K562 (cell line): ENCODE measurements around the gene CDPF1. TPM values are rescaled to one million over a fixed set of nuclear protein-coding genes. Genes with fewer than 3 reads are reported as not detected.

Experiments used
- BHLHE40 ChIP-seq: IDR thresholded peaks from 2 replicates; pipeline ENCODE4 v1.6.1; 2011; ENCODE audit warnings: low read length, improper control_type of control experiment
- ETS2 ChIP-seq: IDR thresholded peaks from 2 replicates; pipeline ENCODE4 v1.6.1; 2016; ENCODE audit warnings: borderline replicate concordance, missing genetic modification characterization, mild to moderate bottlenecking, moderate library complexity, missing compliant biosample characterization; ENCODE audit not compliant: poor library complexity, severe bottlenecking
- EZH2 ChIP-seq: IDR thresholded peaks from 2 replicates; pipeline ENCODE4 v1.6.1; 2012; ENCODE audit warnings: low read depth, mild to moderate bottlenecking, inconsistent platforms, low read length, borderline replicate concordance
- IRF2 ChIP-seq: sonication (generic); formaldehyde crosslinking; IDR thresholded peaks from 2 replicates; pipeline ENCODE4 v1.8.1; 2022; ENCODE audit warnings: mild to moderate bottlenecking, missing genetic modification reagents
- MEF2D ChIP-seq: conservative IDR thresholded peaks from 2 replicates; pipeline ENCODE4 v1.6.1; 2016; ENCODE audit warnings: low read depth, missing genetic modification characterization, missing compliant biosample characterization
- NFIX ChIP-seq: fragments of 250-450 bp; sonication (Bioruptor Pico); IDR thresholded peaks from 2 replicates; pipeline ENCODE4 v1.4.0; 2020; ENCODE audit warnings: low read depth, mild to moderate bottlenecking, moderate library complexity
- RFX7 ChIP-seq: fragments of 250-450 bp; sonication (Bioruptor Pico); IDR thresholded peaks from 2 replicates; pipeline ENCODE4 v1.5.1; 2021; ENCODE audit warnings: mild to moderate bottlenecking
- SMARCB1 ChIP-seq: IDR thresholded peaks from 2 replicates; pipeline ENCODE4 v1.6.1; 2011; ENCODE audit warnings: improper control_type of control experiment, low read depth; ENCODE audit not compliant: insufficient read length
- SP2 ChIP-seq: IDR thresholded peaks from 2 replicates; pipeline ENCODE4 v1.6.1; 2011; ENCODE audit warnings: mild to moderate bottlenecking, low read depth, low read length, moderate library complexity; ENCODE audit not compliant: poor library complexity, severe bottlenecking; ENCODE audit errors: extremely low read depth
- THAP7 ChIP-seq: fragments of 250-450 bp; sonication (Bioruptor Pico); IDR thresholded peaks from 2 replicates; pipeline ENCODE4 v1.5.0; 2021
- ZFP91 ChIP-seq: sonication (generic); formaldehyde crosslinking; IDR thresholded peaks from 2 replicates; pipeline ENCODE4 v1.8.0; 2022; ENCODE audit warnings: mild to moderate bottlenecking, missing genetic modification reagents
- ZFX ChIP-seq: sonication (generic); formaldehyde crosslinking; IDR thresholded peaks from 2 replicates; pipeline ENCODE4 v1.8.0; 2022; ENCODE audit warnings: mild to moderate bottlenecking, missing genetic modification reagents, moderate library complexity
- ZNF24 ChIP-seq: fragments of 450-650 bp; IDR thresholded peaks from 2 replicates; pipeline ENCODE4 v1.6.1; 2016
- ZNF77 ChIP-seq: fragments of 250-450 bp; sonication (Bioruptor Pico); IDR thresholded peaks from 2 replicates; pipeline ENCODE4 v1.5.0; 2020
- ZNF830 ChIP-seq: fragments of 250-450 bp; sonication (Bioruptor Pico); IDR thresholded peaks from 2 replicates; pipeline ENCODE4 v1.5.0; 2021; ENCODE audit warnings: mild to moderate bottlenecking
- polyA plus RNA-seq, 8 experiments: library from polyadenylated mRNA; depleted of rRNA in 4 of 8; stranded (reverse) in 5 of 8; unstranded in 3 of 8; fragments of >200 nt; fragmentation: Nextera tagmentation in 2 of 8; fragmentation: Illumina TruSeq in 1 of 8; extraction: Ambion mirVana in 2 of 8; extraction: Trizol in 1 of 8; gene quantifications; 2 replicates each; pipeline versions ENCODE4 v1.2.1 to v1.2.3, GENCODE V29; 2011 to 2014; ENCODE audit warnings: inconsistent platforms in 1 of 8, missing spikeins in 1 of 8
- total RNA-seq, 7 experiments: library from RNA; depleted of rRNA in 6 of 7; stranded (reverse); fragments of >200 nt in 6 of 7; fragmentation: Illumina TruSeq in 2 of 7; extraction: Trizol in 2 of 7; gene quantifications; 2 replicates each; pipeline versions ENCODE4 v1.2.1 to v1.2.3, GENCODE V29; 2011 to 2021; ENCODE audit warnings: low replicate concordance in 1 of 7
- TF ChIP-seq, protein P1 (sequence below): sonication (generic); formaldehyde crosslinking; IDR thresholded peaks from 2 replicates; pipeline ENCODE4 v1.5.0; 2020; ENCODE audit warnings: missing genetic modification reagents
- TF ChIP-seq, protein P2 (sequence below): fragments of 250-450 bp; sonication (Bioruptor Pico); IDR thresholded peaks from 2 replicates; pipeline ENCODE4 v1.4.0; 2020; ENCODE audit warnings: mild to moderate bottlenecking, moderate library complexity
- TF ChIP-seq, protein P3 (sequence below): fragments of 450-650 bp; IDR thresholded peaks from 2 replicates; pipeline ENCODE4 v1.6.1; 2016; ENCODE audit warnings: mild to moderate bottlenecking

The CDPF1 gene
- total and polyA plus RNA-seq, 9 of the 15 experiments (the other 6 are each of a cell fraction or from before 2014, with no cell fraction given) = 0.84 to 19.5 (median 9.1) TPM

DNA sequence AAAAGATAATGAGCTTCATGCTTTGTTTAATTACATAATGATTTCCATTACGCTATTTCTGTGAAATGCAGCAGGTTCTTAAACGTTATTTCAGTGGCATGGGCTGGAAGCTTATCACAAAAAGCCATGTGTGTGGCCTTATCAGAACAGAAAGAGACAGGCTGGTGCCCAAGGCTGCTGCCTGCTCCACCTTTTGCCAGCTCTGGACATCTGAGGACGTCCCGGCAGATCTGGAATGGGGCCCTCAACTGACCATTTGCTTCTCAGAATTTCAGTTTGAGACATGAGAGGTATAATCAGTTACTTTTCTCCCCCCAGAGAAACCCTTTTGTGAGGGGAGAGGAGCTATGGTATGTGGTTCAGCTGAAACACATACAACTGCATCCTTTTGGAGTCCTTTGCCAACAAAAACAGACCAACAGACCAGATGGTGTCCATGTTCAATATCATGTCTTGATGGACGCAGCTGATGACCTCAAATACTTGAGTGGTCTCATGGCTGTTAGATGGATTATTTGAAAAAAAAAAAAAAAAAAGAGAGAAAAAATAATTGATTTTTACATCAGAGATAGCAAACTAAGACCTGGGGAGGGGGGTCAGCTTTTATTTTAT is 8.6 kb downstream of the CDPF1 start (continued):
- TF ChIP-seq THAP7 (CRISPR knock-in tag) (no peak), NFIX (CRISPR knock-in tag) (no peak), ZFX (CRISPR knock-in tag) (no peak), ZNF830 (CRISPR knock-in tag) (no peak), RFX7 (CRISPR knock-in tag) (no peak), MEF2D (tag) (no peak), EZH2 (no peak), ZNF77 (no peak), ETS2 (tag) (no peak), IRF2 (CRISPR knock-in tag) (no peak), ZFP91 (no peak), ZNF24 (no peak), SP2 (no peak), BHLHE40 (no peak), SMARCB1 (no peak)
- TF ChIP-seq, protein P1, sequence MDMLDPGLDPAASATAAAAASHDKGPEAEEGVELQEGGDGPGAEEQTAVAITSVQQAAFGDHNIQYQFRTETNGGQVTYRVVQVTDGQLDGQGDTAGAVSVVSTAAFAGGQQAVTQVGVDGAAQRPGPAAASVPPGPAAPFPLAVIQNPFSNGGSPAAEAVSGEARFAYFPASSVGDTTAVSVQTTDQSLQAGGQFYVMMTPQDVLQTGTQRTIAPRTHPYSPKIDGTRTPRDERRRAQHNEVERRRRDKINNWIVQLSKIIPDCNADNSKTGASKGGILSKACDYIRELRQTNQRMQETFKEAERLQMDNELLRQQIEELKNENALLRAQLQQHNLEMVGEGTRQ = no peak
- TF ChIP-seq, protein P2, sequence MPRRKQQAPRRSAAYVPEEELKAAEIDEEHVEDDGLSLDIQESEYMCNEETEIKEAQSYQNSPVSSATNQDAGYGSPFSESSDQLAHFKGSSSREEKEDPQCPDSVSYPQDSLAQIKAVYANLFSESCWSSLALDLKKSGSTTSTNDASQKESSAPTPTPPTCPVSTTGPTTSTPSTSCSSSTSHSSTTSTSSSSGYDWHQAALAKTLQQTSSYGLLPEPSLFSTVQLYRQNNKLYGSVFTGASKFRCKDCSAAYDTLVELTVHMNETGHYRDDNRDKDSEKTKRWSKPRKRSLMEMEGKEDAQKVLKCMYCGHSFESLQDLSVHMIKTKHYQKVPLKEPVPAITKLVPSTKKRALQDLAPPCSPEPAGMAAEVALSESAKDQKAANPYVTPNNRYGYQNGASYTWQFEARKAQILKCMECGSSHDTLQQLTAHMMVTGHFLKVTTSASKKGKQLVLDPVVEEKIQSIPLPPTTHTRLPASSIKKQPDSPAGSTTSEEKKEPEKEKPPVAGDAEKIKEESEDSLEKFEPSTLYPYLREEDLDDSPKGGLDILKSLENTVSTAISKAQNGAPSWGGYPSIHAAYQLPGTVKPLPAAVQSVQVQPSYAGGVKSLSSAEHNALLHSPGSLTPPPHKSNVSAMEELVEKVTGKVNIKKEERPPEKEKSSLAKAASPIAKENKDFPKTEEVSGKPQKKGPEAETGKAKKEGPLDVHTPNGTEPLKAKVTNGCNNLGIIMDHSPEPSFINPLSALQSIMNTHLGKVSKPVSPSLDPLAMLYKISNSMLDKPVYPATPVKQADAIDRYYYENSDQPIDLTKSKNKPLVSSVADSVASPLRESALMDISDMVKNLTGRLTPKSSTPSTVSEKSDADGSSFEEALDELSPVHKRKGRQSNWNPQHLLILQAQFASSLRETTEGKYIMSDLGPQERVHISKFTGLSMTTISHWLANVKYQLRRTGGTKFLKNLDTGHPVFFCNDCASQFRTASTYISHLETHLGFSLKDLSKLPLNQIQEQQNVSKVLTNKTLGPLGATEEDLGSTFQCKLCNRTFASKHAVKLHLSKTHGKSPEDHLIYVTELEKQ (CRISPR knock-in tag) = no peak
- TF ChIP-seq, protein P3, sequence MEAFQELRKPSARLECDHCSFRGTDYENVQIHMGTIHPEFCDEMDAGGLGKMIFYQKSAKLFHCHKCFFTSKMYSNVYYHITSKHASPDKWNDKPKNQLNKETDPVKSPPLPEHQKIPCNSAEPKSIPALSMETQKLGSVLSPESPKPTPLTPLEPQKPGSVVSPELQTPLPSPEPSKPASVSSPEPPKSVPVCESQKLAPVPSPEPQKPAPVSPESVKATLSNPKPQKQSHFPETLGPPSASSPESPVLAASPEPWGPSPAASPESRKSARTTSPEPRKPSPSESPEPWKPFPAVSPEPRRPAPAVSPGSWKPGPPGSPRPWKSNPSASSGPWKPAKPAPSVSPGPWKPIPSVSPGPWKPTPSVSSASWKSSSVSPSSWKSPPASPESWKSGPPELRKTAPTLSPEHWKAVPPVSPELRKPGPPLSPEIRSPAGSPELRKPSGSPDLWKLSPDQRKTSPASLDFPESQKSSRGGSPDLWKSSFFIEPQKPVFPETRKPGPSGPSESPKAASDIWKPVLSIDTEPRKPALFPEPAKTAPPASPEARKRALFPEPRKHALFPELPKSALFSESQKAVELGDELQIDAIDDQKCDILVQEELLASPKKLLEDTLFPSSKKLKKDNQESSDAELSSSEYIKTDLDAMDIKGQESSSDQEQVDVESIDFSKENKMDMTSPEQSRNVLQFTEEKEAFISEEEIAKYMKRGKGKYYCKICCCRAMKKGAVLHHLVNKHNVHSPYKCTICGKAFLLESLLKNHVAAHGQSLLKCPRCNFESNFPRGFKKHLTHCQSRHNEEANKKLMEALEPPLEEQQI = no peak
